H1 (cell line): ENCODE measurements around the gene NOP9. TPM values are rescaled to one million over a fixed set of nuclear protein-coding genes. Genes with fewer than 3 reads are reported as not detected.

Experiments
- CTCF ChIA-PET: fragments of 300-600 bp; sonication (Branson Sonifier 250); formaldehyde crosslinking; loops from one replicate; lab custom pipeline; 2021; ENCODE audit not compliant: partially characterized antibody; lab: Charles Lee
- POLR2A ChIA-PET: fragments of 300-600 bp; sonication (Branson Sonifier 250); formaldehyde crosslinking; loops from one replicate; lab custom pipeline; 2021; ENCODE audit warnings: inconsistent platforms; ENCODE audit not compliant: partially characterized antibody; lab: Charles Lee
- DNase-seq, 2 experiments: peaks; one replicate each; pipeline versions ENCODE4 v3.0.0 to v3.0.0-alpha.2; 2010 to 2022; ENCODE audit warnings: low spot score in 2 of 2, low read depth in 1 of 2, mixed read lengths in 1 of 2
- FAIRE-seq: peaks from 2 replicates; lab custom pipeline; 2011; peaks lifted over from hg19 to GRCh38; lab: Jason Lieb, UNC
- H2AFZ ChIP-seq: 2 replicates; pipeline ENCODE4 v1.8.1; 2012; ENCODE audit warnings: low read length, inconsistent platforms
- H2AK5ac ChIP-seq: 2 replicates; pipeline ENCODE4 v1.6.1; 2013; ENCODE audit warnings: low read depth, low read length
- H2BK120ac ChIP-seq: replicated peaks from 2 replicates; pipeline ENCODE3; 2013; ENCODE audit warnings: low read depth, low read length, inconsistent platforms
- H2BK12ac ChIP-seq: 2 replicates; pipeline ENCODE4 v1.6.1; 2013; ENCODE audit warnings: low read depth, low read length
- H2BK15ac ChIP-seq: 2 replicates; pipeline ENCODE4 v1.6.1; 2013; ENCODE audit warnings: low read length
- H2BK20ac ChIP-seq: 2 replicates; pipeline ENCODE4 v1.6.1; 2013; ENCODE audit warnings: low read length
- H2BK5ac ChIP-seq: 2 replicates; pipeline ENCODE4 v1.6.1; 2013; ENCODE audit warnings: low read depth, low read length
- H3K14ac ChIP-seq: 2 replicates; pipeline ENCODE4 v1.6.1; 2013; ENCODE audit warnings: inconsistent platforms; ENCODE audit not compliant: insufficient read length
- H3K18ac ChIP-seq: 2 replicates; pipeline ENCODE4 v1.6.1; 2013; ENCODE audit warnings: low read length; ENCODE audit errors: extremely low read depth
- H3K23ac ChIP-seq: 2 replicates; pipeline ENCODE4 v1.6.1; 2013; ENCODE audit warnings: inconsistent platforms; ENCODE audit not compliant: insufficient read length
- H3K23me2 ChIP-seq: 2 replicates; pipeline ENCODE4 v1.6.1; 2013; ENCODE audit warnings: low read depth, low read length
- H3K27ac ChIP-seq: 2 replicates; pipeline ENCODE4 v1.6.1; 2011; ENCODE audit warnings: low read depth, low read length, inconsistent platforms
- H3K27me3 ChIP-seq, 4 experiments: replicated peaks in 1 of 4; 1 replicate in 1 of 4; 2 replicates in 3 of 4; pipeline versions ENCODE4 v1.6.1 to v1.8.1; 2011 to 2013; ENCODE audit warnings: low read length in 3 of 4, mild to moderate bottlenecking in 3 of 4, inconsistent platforms in 2 of 4, mixed read lengths in 2 of 4, moderate library complexity in 1 of 4; ENCODE audit not compliant: control insufficient read depth in 3 of 4, insufficient read depth in 3 of 4; ENCODE audit errors: extremely low read depth in 1 of 4
- H3K36me3 ChIP-seq, 4 experiments: 2 replicates each; pipeline versions ENCODE4 v1.6.1 to v1.8.1; 2011 to 2013; ENCODE audit warnings: mild to moderate bottlenecking in 4 of 4, low read length in 3 of 4, moderate library complexity in 2 of 4, control low read depth in 1 of 4, inconsistent platforms in 1 of 4; ENCODE audit not compliant: insufficient read depth in 4 of 4, control insufficient read depth in 2 of 4
- H3K4ac ChIP-seq: replicated peaks from 2 replicates; pipeline ENCODE3; 2013; ENCODE audit warnings: low read length, low read depth, mixed read lengths, inconsistent platforms; ENCODE audit not compliant: insufficient read length
- H3K4me1 ChIP-seq, 4 experiments: replicated peaks in 1 of 4; 1 replicate in 1 of 4; 2 replicates in 3 of 4; pipeline versions ENCODE4 v1.6.1 to v1.8.1; 2011 to 2013; ENCODE audit warnings: low read length in 3 of 4, inconsistent platforms in 2 of 4, mixed read lengths in 1 of 4; ENCODE audit not compliant: insufficient read depth in 4 of 4, control insufficient read depth in 3 of 4
- H3K4me2 ChIP-seq, 2 experiments: 2 replicates each; pipeline versions ENCODE4 v1.6.1 to v1.8.1; 2011 to 2013; ENCODE audit warnings: low read depth in 2 of 2, low read length in 2 of 2, control low read depth in 1 of 2, inconsistent platforms in 1 of 2, mild to moderate bottlenecking in 1 of 2; ENCODE audit not compliant: insufficient read depth in 1 of 2
- H3K4me3 ChIP-seq, 4 experiments: fragments of 200-600, 300-600 bp in 1 of 4; sonication (generic), shearing (Covaris generic), sonication (Bioruptor Twin) in 1 of 4; 2 replicates each; pipeline versions ENCODE4 v1.5.1 to v1.8.1; 2011 to 2016; ENCODE audit warnings: low read length in 4 of 4, low read depth in 3 of 4, control low read depth in 2 of 4, inconsistent platforms in 2 of 4, mild to moderate bottlenecking in 2 of 4, mixed read lengths in 1 of 4, moderate library complexity in 1 of 4; ENCODE audit not compliant: insufficient read depth in 2 of 4; ENCODE audit errors: extremely low read depth in 1 of 4
- H3K56ac ChIP-seq: replicated peaks from 2 replicates; pipeline ENCODE3; 2013; ENCODE audit warnings: low read depth, mild to moderate bottlenecking, mixed read lengths, low read length, inconsistent platforms; ENCODE audit not compliant: insufficient read length
- H3K79me1 ChIP-seq: 2 replicates; pipeline ENCODE4 v1.6.1; 2013; ENCODE audit warnings: low read depth, low read length, control low read depth
- H3K79me2 ChIP-seq, 2 experiments: 2 replicates each; pipeline versions ENCODE4 v1.6.1 to v1.8.1; 2012 to 2013; ENCODE audit warnings: low read length in 2 of 2, mild to moderate bottlenecking in 2 of 2, inconsistent platforms in 1 of 2; ENCODE audit not compliant: insufficient read depth in 2 of 2, control insufficient read depth in 1 of 2
- H3K9ac ChIP-seq, 4 experiments: replicated peaks in 1 of 4; 1 replicate in 1 of 4; 2 replicates in 3 of 4; pipeline versions ENCODE4 v1.6.1 to v1.8.1; 2011 to 2013; ENCODE audit warnings: low read depth in 3 of 4, low read length in 3 of 4, control low read depth in 2 of 4, mild to moderate bottlenecking in 2 of 4, moderate library complexity in 2 of 4, inconsistent platforms in 1 of 4; ENCODE audit errors: extremely low read depth in 1 of 4
- H3K9me3 ChIP-seq, 2 experiments: 2 replicates each; pipeline versions ENCODE4 v1.6.1 to v1.8.1; 2012 to 2013; ENCODE audit warnings: mild to moderate bottlenecking in 2 of 2, moderate library complexity in 2 of 2, control low read depth in 1 of 2, inconsistent platforms in 1 of 2, low read depth in 1 of 2, low read length in 1 of 2, mixed read lengths in 1 of 2; ENCODE audit not compliant: insufficient read depth in 2 of 2
- H4K20me1 ChIP-seq, 2 experiments: replicated peaks in 1 of 2; 2 replicates each; pipeline versions ENCODE3 to v1.8.1; 2011 to 2013; ENCODE audit warnings: inconsistent platforms in 2 of 2, low read length in 2 of 2, mild to moderate bottlenecking in 1 of 2; ENCODE audit not compliant: insufficient read depth in 2 of 2, control insufficient read depth in 1 of 2
- H4K5ac ChIP-seq: 2 replicates; pipeline ENCODE4 v1.6.1; 2013; ENCODE audit warnings: low read length, low read depth, mixed read lengths, inconsistent platforms; ENCODE audit not compliant: insufficient read length
- H4K8ac ChIP-seq: 2 replicates; pipeline ENCODE4 v1.8.0; 2013; ENCODE audit warnings: mild to moderate bottlenecking, moderate library complexity, low read length, inconsistent platforms; ENCODE audit not compliant: insufficient read depth; ENCODE audit errors: extremely low read depth
- H4K91ac ChIP-seq: replicated peaks from 2 replicates; pipeline ENCODE3; 2013; ENCODE audit warnings: low read length, mixed read lengths, inconsistent platforms; ENCODE audit not compliant: insufficient read length
- BACH1 ChIP-seq: IDR thresholded peaks from 2 replicates; pipeline ENCODE4 v1.6.1; 2012; ENCODE audit warnings: low read length, improper control_type of control experiment
- CHD2 ChIP-seq: IDR thresholded peaks from 2 replicates; pipeline ENCODE4 v1.6.1; 2012; ENCODE audit warnings: low read length, improper control_type of control experiment
- CTBP2 ChIP-seq: IDR thresholded peaks from 2 replicates; pipeline ENCODE4 v1.7.0; 2011; ENCODE audit warnings: borderline replicate concordance, mild to moderate bottlenecking, moderate library complexity, mixed read lengths, low read length; ENCODE audit not compliant: insufficient read depth, insufficient read length
- GABPA ChIP-seq: IDR thresholded peaks from 2 replicates; pipeline ENCODE4 v1.6.1; 2011; ENCODE audit warnings: mild to moderate bottlenecking, low read length, moderate library complexity, borderline replicate concordance; ENCODE audit not compliant: insufficient read depth
- NANOG ChIP-seq: IDR thresholded peaks from 2 replicates; pipeline ENCODE4 v1.6.1; 2011; ENCODE audit warnings: low read length, low read depth, mild to moderate bottlenecking, inconsistent platforms; ENCODE audit not compliant: insufficient read depth, poor library complexity, severe bottlenecking
- RAD21 ChIP-seq, 2 experiments: IDR thresholded peaks in 1 of 2; conservative IDR thresholded peaks in 1 of 2; 2 replicates each; pipeline ENCODE4 v1.6.1; 2011; ENCODE audit warnings: low read depth in 2 of 2, low read length in 2 of 2, improper control_type of control experiment in 1 of 2, inconsistent platforms in 1 of 2, mild to moderate bottlenecking in 1 of 2, moderate library complexity in 1 of 2
- RFX5 ChIP-seq: IDR thresholded peaks from 2 replicates; pipeline ENCODE4 v1.6.1; 2011; ENCODE audit warnings: low read depth, low read length, improper control_type of control experiment, borderline replicate concordance
- SUZ12 ChIP-seq: fragments of 200-600 bp; sonication (generic); IDR thresholded peaks from 2 replicates; pipeline ENCODE4 v1.6.1; 2012; ENCODE audit warnings: mild to moderate bottlenecking, inconsistent platforms, low read length, moderate library complexity, mixed read lengths
- WGBS, 2 experiments: shearing (Covaris generic) in 1 of 2; methylation state at CpG; one replicate each; pipeline versions ENCODE4 v1.1.6 to v1.1.7; 2013 to 2015; ENCODE audit warnings: low lambda C conversion rate in 2 of 2, mixed read lengths in 2 of 2, inconsistent platforms in 1 of 2, low coverage in 1 of 2, missing lambda C conversion rate in 1 of 2; ENCODE audit not compliant: insufficient replicate concordance in 2 of 2, insufficient coverage in 1 of 2, insufficient read length in 1 of 2; ENCODE audit errors: extremely low coverage in 1 of 2, missing lambda C conversion rate in 1 of 2; 5-methylcytosine and 5-hydroxymethylcytosine counted together
- polyA plus RNA-seq, 7 experiments: library from polyadenylated mRNA; depleted of rRNA in 3 of 7; stranded (reverse) in 5 of 7; unstranded in 2 of 7; fragments of >200 nt in 5 of 7; fragments of 200-250 nt in 2 of 7; gene quantifications; 1 replicate in 5 of 7; 2 replicates in 1 of 7; 4 replicates in 1 of 7; pipeline versions ENCODE4 v1.2.1 to v1.2.3, GENCODE V29; 2011 to 2013; ENCODE audit warnings: missing spikeins in 2 of 7, mixed read lengths in 2 of 7
- total RNA-seq: library from RNA; stranded (reverse); fragmentation: NEBNext Ultra II Directional; extraction: Animal tissue kit (Norgen Biotek cat#: 25700); gene quantifications from 2 replicates; pipeline ENCODE4 v1.2.1, GENCODE V29; 2021
- TF ChIP-seq, protein P1 (sequence below): IDR thresholded peaks from 2 replicates; pipeline ENCODE4 v1.6.1; 2012; ENCODE audit warnings: inconsistent platforms

The NOP9 gene
- total and polyA plus RNA-seq, 2 of the 8 experiments (the other 6 are each of a cell fraction or from before 2014, with no cell fraction given): 17.8 to 34.8 TPM

DNA sequence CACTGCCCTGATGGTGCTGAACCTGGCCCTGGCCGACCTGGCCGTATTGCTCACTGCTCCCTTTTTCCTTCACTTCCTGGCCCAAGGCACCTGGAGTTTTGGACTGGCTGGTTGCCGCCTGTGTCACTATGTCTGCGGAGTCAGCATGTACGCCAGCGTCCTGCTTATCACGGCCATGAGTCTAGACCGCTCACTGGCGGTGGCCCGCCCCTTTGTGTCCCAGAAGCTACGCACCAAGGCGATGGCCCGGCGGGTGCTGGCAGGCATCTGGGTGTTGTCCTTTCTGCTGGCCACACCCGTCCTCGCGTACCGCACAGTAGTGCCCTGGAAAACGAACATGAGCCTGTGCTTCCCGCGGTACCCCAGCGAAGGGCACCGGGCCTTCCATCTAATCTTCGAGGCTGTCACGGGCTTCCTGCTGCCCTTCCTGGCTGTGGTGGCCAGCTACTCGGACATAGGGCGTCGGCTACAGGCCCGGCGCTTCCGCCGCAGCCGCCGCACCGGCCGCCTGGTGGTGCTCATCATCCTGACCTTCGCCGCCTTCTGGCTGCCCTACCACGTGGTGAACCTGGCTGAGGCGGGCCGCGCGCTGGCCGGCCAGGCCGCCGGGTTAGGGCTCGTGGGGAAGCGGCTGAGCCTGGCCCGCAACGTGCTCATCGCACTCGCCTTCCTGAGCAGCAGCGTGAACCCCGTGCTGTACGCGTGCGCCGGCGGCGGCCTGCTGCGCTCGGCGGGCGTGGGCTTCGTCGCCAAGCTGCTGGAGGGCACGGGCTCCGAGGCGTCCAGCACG lies 16.4 kb downstream of the NOP9 start:
- H3K4me1 ChIP-seq: no peaks in the 10 kb centered on the region; a peak in 2 of 7 replicates
- FAIRE-seq (no peak), DNase-seq (peak in 1 of 2 experiments; percentile 78)
- H3K18ac ChIP-seq: no peak overlapping the region
- no peak overlapping the region for H2BK20ac ChIP-seq
- no peak overlapping the region; a peak in 1 of 7 replicates for H3K9ac ChIP-seq
- H3K79me1 ChIP-seq: no peaks in the 10 kb centered on the region
- H2BK120ac ChIP-seq: no peak overlapping the region
- H3K36me3 ChIP-seq: peaks cover 0 to 4% (median 0%) of the 10 kb centered on the region in 4 experiments; a peak in 2 of 8 replicates
- H3K14ac ChIP-seq: no peak overlapping the region
- CTCF ChIA-PET: interaction anchor here (0.6 to 27.8 kb wide), 12 partner anchors 9 to 141 kb away, joined by 3 to 664 read pairs (median 3); partner anchors contain the start of genes ADCY4, CBLN3, CIDEB and DHRS1
- no peaks in the 10 kb centered on the region for H3K79me2 ChIP-seq
- peak overlapping the region in 1 of 2 experiments; percentile 17; a peak in 1 of 4 replicates for H3K4me2 ChIP-seq
- H4K91ac ChIP-seq: peak overlapping the region; percentile 61
- H3K23me2 ChIP-seq: no peaks in the 10 kb centered on the region
- no peak overlapping the region for H3K56ac ChIP-seq
- H3K4ac ChIP-seq: no peak overlapping the region
- peaks cover 0 to 2% of the 10 kb centered on the region in 2 experiments for H4K20me1 ChIP-seq
- no peak overlapping the region for H2BK12ac ChIP-seq
- no peak overlapping the region for H3K27ac ChIP-seq
- POLR2A ChIA-PET: interaction anchor here (0.7 to 1.9 kb wide), 5 partner anchors 16 to 116 kb away, joined by 3 to 5 read pairs (median 3); partner anchors contain the start of genes ADCY4, DHRS1 and NOP9
- peak overlapping the region; percentile 96; the same call in 1 of the 2 replicates for H2BK15ac ChIP-seq
- H2AFZ ChIP-seq: no peak overlapping the region
- H3K9me3 ChIP-seq: no peaks in the 10 kb centered on the region; a peak in 1 of 4 replicates
- H3K27me3 ChIP-seq: peaks cover 0 to 42% (median 31%) of the 10 kb centered on the region in 4 experiments; a peak in 6 of 7 replicates
- H2AK5ac ChIP-seq: peak overlapping the region; percentile 17; the same call in 1 of the 2 replicates
- H2BK5ac ChIP-seq: no peak overlapping the region
- H3K4me3 ChIP-seq: no peak overlapping the region
- no peak overlapping the region for H3K23ac ChIP-seq
- WGBS, 2 experiments: 66% methylated on average over 67 of the region's 70 CpGs; no CpG with 5 or more reads in 1 of the 2 experiments
- H4K8ac ChIP-seq: peak overlapping the region; percentile 86
- H4K5ac ChIP-seq: no peak overlapping the region
- TF ChIP-seq SUZ12: no peak
- no peak for TF ChIP-seq NANOG
- 0 out of 2 replicates have a peak, but pooled peaks have one; percentile 28 for TF ChIP-seq GABPA
- no peak for TF ChIP-seq BACH1
- no peak for TF ChIP-seq RFX5
- TF ChIP-seq, protein P1, sequence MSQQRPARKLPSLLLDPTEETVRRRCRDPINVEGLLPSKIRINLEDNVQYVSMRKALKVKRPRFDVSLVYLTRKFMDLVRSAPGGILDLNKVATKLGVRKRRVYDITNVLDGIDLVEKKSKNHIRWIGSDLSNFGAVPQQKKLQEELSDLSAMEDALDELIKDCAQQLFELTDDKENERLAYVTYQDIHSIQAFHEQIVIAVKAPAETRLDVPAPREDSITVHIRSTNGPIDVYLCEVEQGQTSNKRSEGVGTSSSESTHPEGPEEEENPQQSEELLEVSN: peak; percentile 97
- no peak for TF ChIP-seq CHD2
- no peak for TF ChIP-seq CTBP2
- peak; percentile 6 to 37; a peak in 3 of 4 replicates for TF ChIP-seq RAD21 (IDR thresholded peaks at IDR 0.05 in 1 of 2, conservative IDR thresholded peaks at IDR 0.05 in 1 of 2; ENCODE audit: low read depth in 2 of 2, low read length in 2 of 2)
